GM12891 (cell line): ENCODE measurements around the gene PEX14.

Experiments
- POLR2A ChIP-seq: IDR thresholded peaks from 2 replicates; pipeline ENCODE4 v1.6.1; 2011; ENCODE audit warnings: low read depth, low read length, control low read depth
- TAF1 ChIP-seq: IDR thresholded peaks from 2 replicates; pipeline ENCODE4 v1.6.1; 2011; ENCODE audit warnings: low read depth, low read length, control low read depth

DNA sequence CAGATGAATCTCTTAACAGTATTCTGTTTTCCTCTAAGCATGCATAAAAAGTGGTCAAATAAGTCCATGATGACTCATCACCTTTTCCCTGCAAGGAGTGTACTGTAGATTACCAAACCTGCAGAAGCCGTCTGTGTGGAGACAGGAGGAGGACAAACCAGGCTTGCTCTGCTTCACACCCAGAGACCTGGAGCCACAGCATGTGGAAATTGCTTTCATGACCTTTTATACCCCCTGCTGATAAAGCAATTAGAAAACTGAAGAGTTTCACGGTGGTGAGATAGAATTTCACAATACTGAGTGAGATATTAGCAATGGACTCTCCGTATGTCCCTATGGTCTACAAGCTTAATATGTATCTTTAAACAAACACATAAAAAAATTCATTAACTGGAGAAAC, 15.6 kb upstream of the PEX14 start:
- TF ChIP-seq POLR2A (no peak), TAF1 (no peak)
